ENCODE data around the gene NR0B1.

The NR0B1 gene

DNA sequence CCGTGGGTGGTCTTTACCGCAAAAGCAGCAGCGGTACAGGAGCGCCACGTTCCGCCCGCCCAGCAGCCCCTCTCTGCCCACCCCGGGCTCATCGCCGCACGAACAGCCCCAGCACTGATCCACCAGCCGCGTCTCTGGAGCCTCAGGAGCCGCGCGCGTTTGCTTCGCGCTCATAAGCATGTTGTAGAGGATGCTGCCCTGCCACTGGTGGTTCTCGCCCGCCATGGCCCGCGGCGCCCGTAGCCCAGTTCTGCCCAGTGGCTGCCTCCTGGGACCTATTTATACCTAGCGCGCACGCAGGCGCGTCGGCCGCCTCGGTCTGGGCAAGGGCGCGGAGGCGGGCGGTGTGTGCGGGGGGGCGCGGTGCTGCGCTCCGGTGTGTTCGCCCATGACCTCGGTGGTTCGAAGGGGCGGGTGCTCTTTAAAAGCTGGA is at the start of gene NR0B1:
Gene NR0B1, minus strand, starts transcription at position 252 of the 433 bp plus-strand sequence. Its CDS starts 27 bp downstream, at position 225.
- DNase-seq (ENCODE audit: low read depth in 2 of 2) = no peak

GRCh38 chrX:30349946-30350345 is 40.8 kb upstream of the NR0B1 start:
- no peak for DNase-seq (ENCODE audit: low read depth in 2 of 2)

DNA sequence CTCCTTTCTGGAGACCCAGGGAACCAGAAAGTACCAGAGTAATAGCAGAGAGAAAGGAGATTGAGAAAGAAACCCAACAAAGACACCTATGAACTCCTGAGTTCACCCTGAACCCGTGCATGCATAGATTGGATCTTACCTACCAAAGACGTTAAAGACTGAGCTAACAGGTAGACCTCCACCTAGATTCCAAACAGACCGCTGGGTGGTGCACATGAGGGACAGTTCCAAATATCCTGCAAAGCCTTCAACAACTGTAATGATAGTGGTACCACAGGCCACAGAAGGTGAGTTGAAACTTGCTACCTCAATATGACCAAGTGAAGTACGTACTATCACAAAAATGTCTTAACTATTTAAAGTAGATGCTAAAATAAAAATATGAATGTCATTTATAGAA is 34.0 kb upstream of the NR0B1 start:
- DNase-seq (ENCODE audit: low read depth in 2 of 2) = no peak

- DNase-seq (ENCODE audit: low read depth in 2 of 2) = no peak
Observed at GRCh38 chrX:30340753-30341152, 31.6 kb upstream of the NR0B1 start.

DNA sequence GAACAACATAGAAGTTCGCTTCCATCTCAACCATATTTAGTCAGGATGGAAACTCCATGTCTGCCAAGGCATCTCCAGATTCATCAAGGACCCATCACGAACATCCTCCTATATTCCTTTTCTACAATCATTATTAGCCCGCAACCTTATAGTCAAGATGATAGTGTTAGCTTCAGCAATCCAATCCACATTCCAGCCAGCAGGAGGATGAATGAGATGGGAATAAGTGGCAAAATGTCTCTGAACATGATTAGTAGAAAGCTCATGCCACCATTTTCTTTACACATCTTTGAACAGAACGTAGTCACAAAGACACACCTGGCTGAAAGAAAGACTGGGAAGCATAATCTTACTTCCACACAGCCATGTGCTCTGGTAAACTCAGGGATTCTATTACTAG is 18.6 kb upstream of the NR0B1 start:
- no peak for DNase-seq (ENCODE audit: low read depth in 2 of 2)

DNA sequence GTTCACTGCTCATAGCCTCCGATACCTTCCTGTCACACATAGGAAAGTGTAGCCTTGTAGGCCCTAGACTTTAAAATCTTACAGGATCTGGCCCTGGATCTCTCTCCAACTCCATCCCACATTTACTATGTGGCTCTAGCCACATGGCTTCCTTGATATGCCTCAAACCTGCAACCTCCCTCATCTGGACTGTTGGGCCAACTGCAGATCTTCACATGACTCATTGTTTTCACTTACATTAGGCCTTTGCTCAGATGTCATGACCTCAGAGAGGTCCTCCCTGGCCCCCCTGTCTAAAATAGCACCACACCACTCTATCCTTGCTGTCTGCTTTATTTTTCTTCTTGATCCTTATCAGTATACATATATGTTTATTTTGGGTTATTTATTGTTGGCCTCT is 8.1 kb upstream of the NR0B1 start:
- DNase-seq (ENCODE audit: low read depth in 2 of 2) = no peak

- no peak for DNase-seq (ENCODE audit: low read depth in 2 of 2)
Observed at GRCh38 chrX:30313322-30313721, 4.1 kb upstream of the NR0B1 start.

DNA sequence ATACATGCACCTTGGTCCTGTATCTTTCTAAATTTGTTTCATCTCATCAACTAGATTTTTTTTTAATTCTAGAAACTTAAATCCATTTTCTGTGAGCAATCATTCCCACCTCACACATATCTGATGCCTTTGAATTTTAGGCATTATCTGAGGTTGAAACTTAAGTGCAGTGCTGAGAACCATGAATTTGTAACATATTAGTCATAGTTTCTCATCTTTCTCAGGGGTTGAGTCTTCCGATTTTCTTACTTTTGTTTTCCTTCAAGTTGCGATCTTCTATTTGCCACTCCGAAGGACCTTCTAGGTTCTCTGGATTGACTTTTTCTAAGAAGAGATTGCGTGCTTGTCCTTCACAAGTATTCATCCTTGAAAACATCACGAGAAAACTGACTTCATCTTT is 3.7 kb upstream of the NR0B1 start:
- DNase-seq (ENCODE audit: low read depth in 2 of 2) = no peak

DNA sequence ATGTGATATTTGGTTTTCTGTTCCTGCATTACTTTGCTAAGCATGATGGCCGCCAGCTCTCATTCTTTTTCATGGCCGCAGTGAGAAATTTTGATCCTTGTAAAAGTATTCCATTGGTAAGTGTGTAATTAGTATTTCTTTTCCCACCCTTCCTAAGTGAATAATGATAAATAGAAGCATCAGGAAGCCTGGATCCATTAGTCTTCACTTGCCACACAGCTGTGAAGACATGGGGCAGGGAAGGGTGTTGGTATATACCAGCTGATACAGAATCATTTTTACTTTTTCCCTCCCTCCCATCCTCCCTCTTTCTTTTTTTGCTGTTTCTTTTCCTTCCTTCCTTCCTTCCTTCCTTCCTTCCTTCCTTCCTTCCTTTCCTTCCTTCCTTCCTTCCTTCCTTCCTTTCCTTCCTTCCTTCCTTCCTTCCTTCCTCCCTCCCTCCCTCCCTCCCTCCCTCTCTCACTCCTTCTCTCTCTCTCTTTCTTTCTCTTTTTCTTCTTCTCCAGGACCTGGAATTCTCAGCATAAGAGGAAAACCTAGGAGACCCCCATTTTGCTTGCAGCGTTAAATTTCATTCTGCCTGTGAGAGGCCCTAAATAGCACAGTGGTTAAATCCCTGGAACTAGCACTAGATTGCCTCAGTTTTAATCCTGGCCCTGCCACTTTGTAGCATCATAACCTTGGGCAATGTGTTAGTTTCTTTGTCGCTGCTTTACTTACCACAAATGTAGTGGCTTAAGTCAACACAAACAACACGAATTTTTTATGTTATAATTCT is 1.4 kb upstream of the NR0B1 start:
- no peak for DNase-seq (ENCODE audit: low read depth in 2 of 2)

DNA sequence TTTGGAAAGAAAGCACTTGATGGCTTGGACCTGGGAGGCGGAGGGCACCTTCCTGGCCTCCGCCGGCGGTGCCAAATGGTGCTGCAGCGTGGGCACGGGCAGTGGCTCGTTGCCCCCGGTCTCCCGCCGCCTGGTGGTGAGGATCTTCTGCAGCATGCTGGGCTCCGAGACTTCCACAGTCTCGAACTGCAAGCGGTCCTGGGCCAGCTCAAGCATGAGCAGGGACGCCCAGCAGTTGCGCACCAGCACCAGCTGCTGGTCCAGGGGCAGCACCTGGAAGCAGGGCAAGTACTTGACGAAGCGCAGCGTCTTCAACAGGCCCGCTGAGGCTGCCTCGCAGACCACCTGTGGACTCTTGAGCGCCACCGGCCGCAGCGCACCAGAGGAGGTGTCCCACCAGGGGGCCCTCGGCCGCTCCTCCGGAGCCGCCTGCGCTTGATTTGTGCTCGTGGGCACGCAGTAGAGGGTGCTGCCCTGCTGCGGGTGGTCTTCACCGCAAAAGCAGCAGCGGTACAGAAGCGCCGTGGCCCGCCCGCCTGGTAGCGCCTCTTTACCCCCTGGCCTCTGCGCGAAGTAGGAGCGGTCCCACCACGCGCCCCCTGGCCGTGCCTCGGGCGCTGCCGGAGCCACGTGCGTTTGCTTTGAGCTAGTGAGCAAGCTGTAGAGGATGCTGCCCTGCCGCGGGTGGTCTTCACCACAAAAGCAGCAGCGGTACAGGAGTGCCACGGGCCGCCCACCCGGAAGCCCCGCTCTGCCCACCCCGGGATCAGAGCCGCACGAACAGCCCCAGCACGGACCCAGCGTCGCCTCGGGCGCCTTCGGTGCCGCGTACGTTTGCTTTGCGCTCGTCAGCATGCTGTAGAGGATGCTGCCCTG is 689 bp downstream of the NR0B1 start:
- no peak for DNase-seq (ENCODE audit: low read depth in 2 of 2)

GRCh38 chrX:30307466-30307865 is 1.7 kb downstream of the NR0B1 start:
- DNase-seq (ENCODE audit: low read depth in 2 of 2) = no peak

GRCh38 chrX:30304866-30305265 is 4.3 kb downstream of the NR0B1 start:
- no peak for DNase-seq (ENCODE audit: low read depth in 2 of 2)

DNA sequence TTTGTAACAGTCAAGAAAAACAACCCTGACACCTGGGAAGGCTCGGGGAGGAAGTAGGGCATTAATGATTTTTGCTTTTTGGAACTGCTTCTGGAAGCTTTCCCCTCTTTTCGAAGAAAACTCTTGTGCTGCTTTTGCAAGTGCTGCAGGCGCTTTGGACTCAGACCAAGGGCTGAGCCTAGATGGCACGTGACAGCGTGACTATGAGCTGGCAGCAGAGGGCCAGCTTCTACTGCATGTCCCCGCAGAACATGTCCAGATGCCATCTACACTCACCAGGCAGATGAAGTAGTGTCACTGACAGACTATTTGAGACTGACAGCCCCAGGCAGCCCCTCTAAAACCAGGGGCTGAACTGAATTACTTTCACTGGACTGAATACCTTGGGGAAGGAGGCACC is 6.2 kb downstream of the NR0B1 start:
- no peak for DNase-seq (ENCODE audit: low read depth in 2 of 2)

DNA sequence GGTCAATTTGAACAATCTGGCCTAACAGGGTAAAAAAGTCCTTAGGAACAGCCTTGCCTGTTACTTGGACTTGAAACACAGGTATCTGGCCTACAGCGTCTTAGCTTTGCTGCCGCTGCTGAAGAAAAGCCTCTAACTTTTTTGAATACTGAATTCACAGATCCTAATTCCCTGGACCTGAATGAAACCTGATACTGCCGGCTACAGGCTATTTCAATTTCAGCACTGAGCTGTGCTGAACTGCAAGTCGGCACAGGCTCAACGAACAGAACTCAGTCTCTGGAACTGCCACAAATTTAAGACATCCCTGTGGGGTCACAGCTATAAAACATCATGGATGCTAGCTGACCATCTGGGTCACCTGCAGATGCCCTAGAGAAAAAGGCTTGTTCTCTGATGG is 7.2 kb downstream of the NR0B1 start:
- DNase-seq (ENCODE audit: low read depth in 2 of 2) = no peak

- no peak for DNase-seq (ENCODE audit: low read depth in 2 of 2)
Observed at GRCh38 chrX:30301208-30301607, 8.0 kb downstream of the NR0B1 start.

DNA sequence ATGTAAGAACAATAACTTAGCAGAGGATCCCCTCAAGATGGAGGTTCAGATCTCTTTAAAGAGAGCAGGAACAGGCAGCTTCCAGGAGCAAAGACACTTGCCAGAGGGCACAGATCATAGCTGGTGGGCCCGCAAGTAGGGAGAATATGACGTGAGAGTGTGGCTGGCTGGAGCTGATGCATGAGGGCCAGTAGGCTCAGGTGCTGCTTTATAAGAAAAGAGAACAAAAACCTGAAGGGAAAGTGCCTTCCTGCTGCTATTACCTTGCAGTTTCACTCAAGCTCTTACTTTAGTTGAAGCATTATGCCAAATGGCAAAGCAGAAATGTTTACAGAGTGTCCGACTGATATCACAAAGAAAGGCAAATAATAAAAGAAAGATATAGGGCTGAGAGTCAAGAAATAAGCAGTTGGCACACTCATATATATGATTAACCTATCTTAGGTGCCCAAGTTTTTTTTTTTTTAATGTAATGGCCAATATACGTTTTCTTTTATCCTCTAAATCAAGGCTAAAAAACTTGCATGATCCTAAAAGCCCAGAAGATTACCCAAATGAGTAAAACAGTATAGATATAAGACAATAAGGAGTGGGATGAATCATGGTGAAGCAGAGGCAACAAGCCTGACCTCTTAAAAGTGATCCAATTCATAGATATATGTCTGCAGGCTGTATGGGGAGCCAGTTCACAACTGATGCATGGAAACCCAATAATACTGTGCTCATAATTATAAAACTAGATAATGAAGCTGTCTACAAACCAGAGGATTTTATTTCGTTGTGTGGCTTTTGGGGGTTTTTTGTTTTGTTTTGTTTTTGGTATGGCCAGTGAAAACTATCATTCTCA is 12.6 kb downstream of the NR0B1 start:
- DNase-seq (ENCODE audit: low read depth in 2 of 2) = no peak

DNA sequence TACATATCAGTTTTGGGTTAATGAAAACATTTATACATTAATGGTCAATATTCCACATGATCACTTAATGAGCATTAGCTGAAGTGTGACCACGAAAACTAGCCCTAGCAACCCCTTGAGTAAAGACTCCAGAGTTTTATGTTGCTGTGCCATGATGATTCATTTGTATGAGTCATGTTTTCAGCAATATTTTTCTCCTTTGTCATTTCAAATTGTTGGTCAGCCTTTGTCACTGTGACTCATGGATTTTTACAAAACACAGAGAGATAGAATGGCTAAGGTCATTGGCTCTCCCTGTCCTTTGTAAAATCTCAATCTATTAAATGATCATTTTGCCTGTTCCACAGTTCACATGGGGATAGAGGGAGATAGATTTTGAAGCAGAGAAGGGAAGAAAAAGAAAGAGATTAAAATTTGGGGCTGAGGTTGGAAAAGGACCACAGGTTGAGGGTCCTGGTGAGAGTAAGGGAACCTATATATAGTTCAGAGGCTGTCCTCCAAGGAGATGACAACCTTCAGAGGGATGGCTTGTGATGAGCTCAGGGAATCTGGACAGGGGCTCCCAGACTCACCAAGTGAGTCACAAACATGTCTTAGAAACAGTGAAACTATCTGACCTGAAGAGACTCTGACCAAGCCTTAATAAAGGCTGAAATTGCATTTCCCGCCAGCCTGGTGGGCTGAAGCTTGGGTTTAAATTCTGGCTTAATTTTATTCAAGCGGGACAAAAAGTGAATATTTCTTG is 25.6 kb downstream of the NR0B1 start:
- no peak for DNase-seq (ENCODE audit: low read depth in 2 of 2)

DNA sequence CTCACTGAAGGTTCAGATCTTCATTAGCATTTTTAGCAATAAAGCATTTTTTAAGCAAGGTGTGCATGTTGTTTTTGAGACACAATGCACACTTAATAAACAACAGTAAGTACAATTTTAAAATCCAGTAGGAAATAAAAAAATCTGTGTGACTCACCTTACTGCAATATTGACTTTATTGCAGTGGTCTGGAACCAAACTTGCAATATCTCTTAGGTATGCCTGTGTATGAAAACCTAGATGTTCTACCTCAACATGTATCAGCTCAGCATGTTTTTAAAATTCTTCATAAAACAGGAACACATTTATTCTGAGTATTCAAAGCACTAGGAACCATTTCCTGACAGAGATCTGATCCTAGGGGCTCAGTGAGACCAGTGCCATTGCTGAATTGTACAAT is 26.7 kb downstream of the NR0B1 start:
- no peak for DNase-seq (ENCODE audit: low read depth in 2 of 2)

DNA sequence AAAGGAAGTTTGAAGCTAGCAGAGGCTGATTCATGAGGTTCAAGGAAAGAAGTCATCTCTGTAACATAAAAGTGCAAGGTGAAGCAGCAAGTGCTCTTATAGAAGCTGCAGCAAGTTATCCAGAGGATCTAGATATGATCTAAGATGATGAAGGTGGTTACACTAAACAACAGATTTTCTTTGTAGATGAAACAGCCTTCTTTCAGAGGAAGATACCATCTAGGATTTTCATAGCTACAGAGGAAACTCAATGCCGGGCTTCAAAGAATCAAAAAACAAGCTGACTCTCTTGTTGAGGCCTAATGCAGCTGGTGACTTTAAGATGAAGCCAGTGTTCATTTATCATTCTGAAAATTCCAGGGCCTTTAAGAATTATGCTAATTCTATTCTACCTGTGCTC is 28.8 kb downstream of the NR0B1 start:
- DNase-seq (ENCODE audit: low read depth in 2 of 2) = no peak

GRCh38 chrX:30278365-30278764 is 30.8 kb downstream of the NR0B1 start:
- no peak for DNase-seq (ENCODE audit: low read depth in 2 of 2)

DNA sequence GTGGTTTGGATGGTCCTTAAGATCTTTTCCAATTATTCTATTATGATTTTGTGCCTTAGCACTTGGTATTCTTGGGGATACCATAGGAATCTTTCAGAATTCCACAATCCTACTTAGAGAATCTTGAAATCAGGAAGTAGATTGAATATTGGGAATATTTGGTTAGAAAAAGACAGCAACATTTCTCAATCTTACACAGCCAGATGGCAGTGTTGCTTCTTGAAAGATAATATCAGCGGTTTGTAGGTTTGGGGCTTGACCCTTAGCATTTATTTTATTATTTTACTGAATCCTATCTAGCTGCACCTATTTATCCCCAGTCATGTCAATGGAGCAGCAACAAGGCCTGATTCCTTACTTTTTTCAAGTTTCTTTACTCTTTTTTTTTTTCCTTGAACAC is 33.7 kb downstream of the NR0B1 start:
- no peak for DNase-seq (ENCODE audit: low read depth in 2 of 2)
